D721Med (cell line): ENCODE measurements around the gene RIN1.
"Not testable (repeated sequence)": the region's sequence is repeated elsewhere in the genome, so short reads cannot be mapped to it uniquely, and the experiment has no call there.

ENCODE experiments used
- DNase-seq: peaks from one replicate; pipeline ENCODE4 v3.0.0; 2011; ENCODE audit warnings: low spot score; ENCODE audit not compliant: insufficient read length
- FAIRE-seq: peaks from 2 replicates; lab custom pipeline; 2011; peaks lifted over from hg19 to GRCh38; lab: Jason Lieb, UNC
- CTCF ChIP-seq: IDR thresholded peaks from 2 replicates; pipeline ENCODE4 v1.5.1; 2012; ENCODE audit warnings: mild to moderate bottlenecking, control low read depth; ENCODE audit not compliant: insufficient read depth; ENCODE audit errors: missing control alignments

RIN1 gene

GRCh38 chr11:66363187-66363601, 27.0 kb upstream of the RIN1 start:
- no peak for FAIRE-seq
- no peak for TF ChIP-seq CTCF

GRCh38 chr11:66362481-66363147, 26.4 kb upstream of the RIN1 start:
- DNase-seq (no peak), FAIRE-seq (no peak)
- TF ChIP-seq CTCF: no peak

More at GRCh38 chr11:66363187-66363601, 27.0 kb upstream of the RIN1 start:
- DNase-seq: no peak

- FAIRE-seq: no peak
- no peak for TF ChIP-seq CTCF
- no peak for DNase-seq
These were observed 25.3 kb upstream of the RIN1 start for GRCh38 chr11:66361502-66361941.

- TF ChIP-seq CTCF: no peak
- no peak for DNase-seq
- no peak for FAIRE-seq
These were observed 24.3 kb upstream of the RIN1 start for GRCh38 chr11:66360406-66361073.

- no peak for FAIRE-seq
- TF ChIP-seq CTCF: no peak
- no peak for DNase-seq
These were observed 23.4 kb upstream of the RIN1 start for GRCh38 chr11:66359662-66360087.

- not testable (repeated sequence) for FAIRE-seq
These were observed 14.5 kb upstream of the RIN1 start for GRCh38 chr11:66350560-66351235.

GRCh38 chr11:66349084-66349386, 12.8 kb upstream of the RIN1 start:
- DNase-seq (no peak), FAIRE-seq (no peak)
- no peak for TF ChIP-seq CTCF

More at GRCh38 chr11:66350560-66351235, 14.5 kb upstream of the RIN1 start:
- not testable (repeated sequence) for DNase-seq
